H9 (cell line): ENCODE data around the gene CCN5. TPM values are rescaled to one million over a fixed set of nuclear protein-coding genes. Genes with fewer than 3 reads are reported as not detected.

ENCODE experiments used
- DNase-seq: peaks from one replicate; pipeline ENCODE4 v3.0.0-alpha.2; 2017
- H2AFZ ChIP-seq: one replicate; pipeline ENCODE4 v1.6.1; 2013; ENCODE audit warnings: mild to moderate bottlenecking, low read length, control low read depth, moderate library complexity
- H2AK5ac ChIP-seq: 2 replicates; pipeline ENCODE4 v1.6.1; 2013; ENCODE audit warnings: low read length, control low read depth, mixed read lengths; ENCODE audit not compliant: insufficient read length
- H2BK120ac ChIP-seq: one replicate; pipeline ENCODE4 v1.6.1; 2013; ENCODE audit warnings: low read depth, mild to moderate bottlenecking, low read length, control low read depth, inconsistent platforms; ENCODE audit not compliant: poor library complexity, severe bottlenecking
- H2BK12ac ChIP-seq: 2 replicates; pipeline ENCODE4 v1.6.1; 2013; ENCODE audit warnings: low read length, control low read depth, mixed read lengths, low read depth; ENCODE audit not compliant: insufficient read length
- H2BK15ac ChIP-seq: 2 replicates; pipeline ENCODE4 v1.6.1; 2013; ENCODE audit warnings: low read depth, low read length, control low read depth
- H2BK20ac ChIP-seq: one replicate; pipeline ENCODE4 v1.6.1; 2013; ENCODE audit warnings: low read depth, mild to moderate bottlenecking, low read length, control low read depth, inconsistent platforms; ENCODE audit not compliant: poor library complexity, severe bottlenecking
- H2BK5ac ChIP-seq: 2 replicates; pipeline ENCODE4 v1.6.1; 2013; ENCODE audit warnings: low read length, control low read depth, mixed read lengths; ENCODE audit not compliant: insufficient read length
- H3K14ac ChIP-seq: 2 replicates; pipeline ENCODE4 v1.6.1; 2013; ENCODE audit warnings: low read length, control low read depth; ENCODE audit not compliant: insufficient read depth
- H3K18ac ChIP-seq: 2 replicates; pipeline ENCODE4 v1.6.1; 2013; ENCODE audit warnings: low read depth, mild to moderate bottlenecking, mixed read lengths, low read length, control low read depth; ENCODE audit not compliant: insufficient read length
- H3K23ac ChIP-seq: 2 replicates; pipeline ENCODE4 v1.6.1; 2013; ENCODE audit warnings: low read length, control low read depth, mixed read lengths, low read depth; ENCODE audit not compliant: insufficient read length
- H3K23me2 ChIP-seq: 2 replicates; pipeline ENCODE4 v1.6.1; 2013; ENCODE audit warnings: low read depth, mild to moderate bottlenecking, mixed read lengths, low read length, control low read depth; ENCODE audit not compliant: insufficient read length, poor library complexity, severe bottlenecking
- H3K27ac ChIP-seq: 2 replicates; pipeline ENCODE4 v1.5.1; 2013; ENCODE audit warnings: low read length, control low read depth, mixed read lengths, low read depth; ENCODE audit not compliant: insufficient read length
- H3K27me3 ChIP-seq: 2 replicates; pipeline ENCODE4 v1.6.1; 2013; ENCODE audit warnings: low read length, control low read depth, inconsistent platforms; ENCODE audit not compliant: insufficient read depth
- H3K4ac ChIP-seq: 2 replicates; pipeline ENCODE4 v1.6.1; 2013; ENCODE audit warnings: low read depth, mild to moderate bottlenecking, control low read depth, inconsistent platforms, low read length, moderate library complexity
- H3K4me1 ChIP-seq: 2 replicates; pipeline ENCODE4 v1.6.1; 2013; ENCODE audit warnings: low read length, control low read depth, inconsistent platforms; ENCODE audit not compliant: insufficient read depth
- H3K4me2 ChIP-seq: 2 replicates; pipeline ENCODE4 v1.6.1; 2013; ENCODE audit warnings: low read length, control low read depth, mixed read lengths; ENCODE audit not compliant: insufficient read length, insufficient read depth
- H3K56ac ChIP-seq: 2 replicates; pipeline ENCODE4 v1.6.1; 2013; ENCODE audit warnings: low read depth, mild to moderate bottlenecking, mixed read lengths, low read length, control low read depth; ENCODE audit not compliant: insufficient read length
- H3K79me1 ChIP-seq: 2 replicates; pipeline ENCODE4 v1.6.1; 2013; ENCODE audit warnings: low read depth, mild to moderate bottlenecking, moderate library complexity, low read length, control low read depth, inconsistent platforms; ENCODE audit not compliant: insufficient read depth, poor library complexity, severe bottlenecking
- H3K79me2 ChIP-seq: 2 replicates; pipeline ENCODE4 v1.6.1; 2013; ENCODE audit warnings: low read length, control low read depth, inconsistent platforms; ENCODE audit not compliant: insufficient read depth
- H3K9ac ChIP-seq: 2 replicates; pipeline ENCODE4 v1.6.1; 2013; ENCODE audit warnings: low read length, control low read depth, mixed read lengths; ENCODE audit not compliant: insufficient read length; ENCODE audit errors: extremely low read depth
- H3K9me3 ChIP-seq: one replicate; pipeline ENCODE4 v1.6.1; 2013; ENCODE audit warnings: low read depth, low read length, inconsistent platforms; ENCODE audit not compliant: control insufficient read depth
- H3T11ph ChIP-seq: one replicate; pipeline ENCODE4 v1.6.1; 2013; ENCODE audit warnings: mild to moderate bottlenecking, low read length, control low read depth, inconsistent platforms
- H4K20me1 ChIP-seq: one replicate; pipeline ENCODE4 v1.6.1; 2013; ENCODE audit not compliant: control insufficient read depth, insufficient read length, insufficient read depth
- H4K5ac ChIP-seq: 2 replicates; pipeline ENCODE4 v1.6.1; 2013; ENCODE audit warnings: low read depth, mild to moderate bottlenecking, mixed read lengths, low read length, control low read depth; ENCODE audit not compliant: insufficient read length
- H4K8ac ChIP-seq: replicated peaks from 2 replicates; pipeline ENCODE4 v1.6.1; 2013; ENCODE audit warnings: low read length, control low read depth, mixed read lengths, low read depth; ENCODE audit not compliant: insufficient read length
- H4K91ac ChIP-seq: 2 replicates; pipeline ENCODE4 v1.6.1; 2013; ENCODE audit warnings: low read depth, mild to moderate bottlenecking, moderate library complexity, mixed read lengths, low read length, control low read depth; ENCODE audit not compliant: insufficient read length
- H3K27ac Mint-ChIP-seq, 3 experiments: 2 replicates in 2 of 3; 3 replicates in 1 of 3; pipeline ENCODE4 v1.8.0; 2020 to 2021; ENCODE audit warnings: mixed read lengths in 3 of 3, mild to moderate bottlenecking in 1 of 3, moderate library complexity in 1 of 3
- H3K27me3 Mint-ChIP-seq: 2 replicates; pipeline ENCODE4 v1.8.0; 2021; ENCODE audit warnings: low read depth, mild to moderate bottlenecking, moderate library complexity, mixed read lengths
- H3K36me3 Mint-ChIP-seq, 3 experiments: 2 replicates in 2 of 3; 3 replicates in 1 of 3; pipeline ENCODE4 v1.8.0; 2020 to 2021; ENCODE audit warnings: low read depth in 3 of 3, mixed read lengths in 3 of 3; ENCODE audit not compliant: insufficient read depth in 1 of 3
- H3K4me1 Mint-ChIP-seq, 2 experiments: 2 replicates each; pipeline ENCODE4 v1.8.0; 2020; ENCODE audit warnings: mixed read lengths in 2 of 2
- H3K4me3 Mint-ChIP-seq, 2 experiments: 2 replicates in 1 of 2; 3 replicates in 1 of 2; pipeline ENCODE4 v1.8.0; 2020 to 2021; ENCODE audit warnings: mild to moderate bottlenecking in 2 of 2, mixed read lengths in 2 of 2, moderate library complexity in 1 of 2
- H3K9me3 Mint-ChIP-seq, 2 experiments: 2 replicates in 1 of 2; 3 replicates in 1 of 2; pipeline ENCODE4 v1.8.0; 2020; ENCODE audit warnings: mild to moderate bottlenecking in 2 of 2, mixed read lengths in 2 of 2, moderate library complexity in 1 of 2
- WGBS: extraction: QIAGEN DNeasy Blood & Tissue Kit; methylation state at CpG from one replicate; pipeline ENCODE4 v1.1.7; 2013; ENCODE audit warnings: missing lambda C conversion rate, low lambda C conversion rate, mixed read lengths; ENCODE audit not compliant: insufficient read length; ENCODE audit errors: extremely low coverage; 5-methylcytosine and 5-hydroxymethylcytosine counted together
- total RNA-seq: library from RNA; stranded (reverse); gene quantifications from 2 replicates; pipeline ENCODE4 v1.2.1, GENCODE V29; 2021
- TF ChIP-seq, protein P1 (sequence below): fragments of 200-600 bp; sonication (generic); conservative IDR thresholded peaks from 3 replicates; pipeline ENCODE4 v1.8.0; 2021; ENCODE audit warnings: antibody characterized with exemption, mild to moderate bottlenecking

CCN5 gene
- total RNA-seq, 1 experiment from 2014 or later: not detected

DNA sequence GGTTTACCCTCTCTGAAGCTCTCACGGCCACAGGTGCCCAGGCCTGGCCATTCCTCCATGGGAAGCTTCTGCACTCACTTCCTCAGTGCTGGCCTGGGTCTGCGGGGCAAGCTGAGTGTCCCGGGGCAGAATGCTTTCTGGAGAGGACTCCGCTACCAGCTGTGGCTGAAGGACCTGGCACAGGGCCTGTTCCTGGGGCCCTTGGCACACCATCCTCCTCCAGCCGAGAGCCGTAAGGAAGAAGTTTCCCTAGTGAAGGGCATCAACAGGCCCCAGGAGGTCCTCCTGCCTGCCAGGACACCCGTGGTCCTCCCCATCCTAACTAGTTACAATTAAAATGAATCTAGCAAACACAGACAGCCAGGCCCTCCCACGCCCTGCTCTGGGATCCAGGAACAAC, 16.5 kb downstream of the CCN5 start:
- Histone ChIP-seq H3K9me3 (no peaks in the 10 kb centered on the region), H3K23me2 (no peaks in the 10 kb centered on the region), H2BK12ac (no peak overlapping the region), H3K79me2 (no peaks in the 10 kb centered on the region), H2AK5ac (no peak overlapping the region), H3K79me1 (no peaks in the 10 kb centered on the region), H3K27me3 (no peaks in the 10 kb centered on the region), H3K4ac (no peak overlapping the region), H3K56ac (no peak overlapping the region), H4K5ac (no peak overlapping the region), H2BK5ac (no peak overlapping the region), H3K14ac (no peak overlapping the region; the same call in 1 of the 2 replicates), H4K8ac (no peak overlapping the region), H4K20me1 (no peaks in the 10 kb centered on the region), H2BK20ac (no peak overlapping the region), H3K4me1 (no peaks in the 10 kb centered on the region; the same call in 1 of the 2 replicates), H3T11ph (no peak overlapping the region), H2BK120ac (no peak overlapping the region), H3K23ac (no peak overlapping the region), H2AFZ (no peak overlapping the region), H3K18ac (no peak overlapping the region), H2BK15ac (no peak overlapping the region), H3K4me2 (no peak overlapping the region), H3K27ac (no peak overlapping the region), H4K91ac (no peak overlapping the region), H3K9ac (no peak overlapping the region)
- H3K4me1 Mint-ChIP-seq: peaks cover 35 to 49% of the 10 kb centered on the region in 2 experiments
- no peak overlapping the region; a peak in 1 of 5 replicates for H3K4me3 Mint-ChIP-seq
- no peak for DNase-seq
- H3K36me3 Mint-ChIP-seq: no peaks in the 10 kb centered on the region; a peak in 1 of 7 replicates
- no peaks in the 10 kb centered on the region for H3K27me3 Mint-ChIP-seq
- WGBS: no CpG with 5 or more reads among the region's 8 CpGs
- H3K9me3 Mint-ChIP-seq: no peaks in the 10 kb centered on the region; a peak in 1 of 5 replicates
- TF ChIP-seq, protein P1, sequence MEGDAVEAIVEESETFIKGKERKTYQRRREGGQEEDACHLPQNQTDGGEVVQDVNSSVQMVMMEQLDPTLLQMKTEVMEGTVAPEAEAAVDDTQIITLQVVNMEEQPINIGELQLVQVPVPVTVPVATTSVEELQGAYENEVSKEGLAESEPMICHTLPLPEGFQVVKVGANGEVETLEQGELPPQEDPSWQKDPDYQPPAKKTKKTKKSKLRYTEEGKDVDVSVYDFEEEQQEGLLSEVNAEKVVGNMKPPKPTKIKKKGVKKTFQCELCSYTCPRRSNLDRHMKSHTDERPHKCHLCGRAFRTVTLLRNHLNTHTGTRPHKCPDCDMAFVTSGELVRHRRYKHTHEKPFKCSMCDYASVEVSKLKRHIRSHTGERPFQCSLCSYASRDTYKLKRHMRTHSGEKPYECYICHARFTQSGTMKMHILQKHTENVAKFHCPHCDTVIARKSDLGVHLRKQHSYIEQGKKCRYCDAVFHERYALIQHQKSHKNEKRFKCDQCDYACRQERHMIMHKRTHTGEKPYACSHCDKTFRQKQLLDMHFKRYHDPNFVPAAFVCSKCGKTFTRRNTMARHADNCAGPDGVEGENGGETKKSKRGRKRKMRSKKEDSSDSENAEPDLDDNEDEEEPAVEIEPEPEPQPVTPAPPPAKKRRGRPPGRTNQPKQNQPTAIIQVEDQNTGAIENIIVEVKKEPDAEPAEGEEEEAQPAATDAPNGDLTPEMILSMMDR: no peak
- H3K27ac Mint-ChIP-seq: no peak overlapping the region
